Upper lobe of right lung (tissue), 1 donor: ENCODE results near the gene KCNJ15. TPM values are rescaled to one million over a fixed set of nuclear protein-coding genes. Genes with fewer than 3 reads are reported as not detected.

ENCODE experiments used
- ATAC-seq: fragments of 200-7000 bp; cut with Tn5 transposase; one replicate; pipeline ENCODE4 v1.9.1; 2020; ENCODE audit warnings: mild to moderate bottlenecking, moderate library complexity
- DNase-seq: peaks from one replicate; pipeline ENCODE4 v3.0.0-alpha.2; 2020
- H3K27ac ChIP-seq: fragments of 200-600 bp; one replicate; pipeline ENCODE4 v1.8.0; 2022
- H3K27me3 ChIP-seq: fragments of 200-600 bp; one replicate; pipeline ENCODE4 v1.8.0; 2022; ENCODE audit warnings: mild to moderate bottlenecking
- H3K36me3 ChIP-seq: fragments of 200-600 bp; one replicate; pipeline ENCODE4 v1.8.0; 2022
- H3K4me1 ChIP-seq: fragments of 200-600 bp; one replicate; pipeline ENCODE4 v1.8.0; 2022
- H3K4me3 ChIP-seq: fragments of 200-600 bp; one replicate; pipeline ENCODE4 v1.8.0; 2022; ENCODE audit warnings: mild to moderate bottlenecking
- H3K9me3 ChIP-seq: fragments of 200-600 bp; one replicate; pipeline ENCODE4 v1.8.0; 2022
- intact Hi-C: fragments of 100-400 bp; cut with DNase I; formaldehyde crosslinking; loops from one replicate; pipeline ENCODE4 v1.11.0; 2022
- total RNA-seq: library from RNA; stranded (reverse); fragmentation: NEBNext Ultra II Directional; extraction: Animal tissue kit (Norgen Biotek cat#: 25700); gene quantifications from one replicate; pipeline ENCODE4 v1.2.1, GENCODE V29; 2021
- TF ChIP-seq, protein P1 (sequence below): fragments of 200-600 bp; IDR thresholded peaks from one replicate; pipeline ENCODE4 v1.8.0; 2022; ENCODE audit warnings: antibody characterized with exemption
- donor health status: DM: no; HTN: yes; CAD: no; lungs with severe emphysema.

Gene KCNJ15
- total RNA-seq, 1 donor from 2014 or later: 80.1 TPM

DNA sequence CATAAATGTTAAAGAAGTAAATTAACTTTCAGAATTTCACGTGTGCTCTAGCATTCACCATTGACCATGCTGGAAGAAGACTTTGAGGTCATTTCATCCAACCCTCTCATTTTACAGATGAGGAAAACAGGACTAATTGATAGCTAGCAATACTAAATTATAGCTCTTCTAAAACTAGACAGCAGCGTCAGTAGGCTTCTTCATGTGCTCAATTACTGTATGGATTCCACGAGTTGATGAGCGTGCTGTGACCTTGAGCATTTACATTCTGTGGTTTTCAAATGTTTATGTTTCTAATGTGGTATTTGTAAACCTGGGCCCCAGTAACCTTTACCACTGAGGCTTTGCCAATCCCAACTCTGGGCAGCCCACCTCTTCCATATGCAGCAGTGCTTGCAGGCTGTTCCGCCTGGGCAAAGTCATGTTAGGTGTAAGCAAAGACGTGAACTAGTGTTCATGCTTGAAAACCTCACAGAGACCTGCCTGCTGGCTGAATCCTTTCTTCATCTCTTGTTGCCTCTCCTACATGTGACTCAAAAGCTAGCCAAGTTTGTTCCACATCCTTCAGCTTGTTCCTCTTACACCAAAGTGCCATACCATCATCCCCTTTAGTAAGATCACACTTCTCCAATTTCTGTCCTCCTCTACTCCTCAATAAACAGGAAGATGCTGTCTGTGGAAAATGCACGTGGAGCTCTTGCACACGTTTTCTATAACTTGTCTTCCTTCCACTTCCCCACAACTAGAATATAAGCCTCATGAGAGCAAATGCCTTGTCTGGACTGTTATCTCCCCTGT lies 17.2 kb downstream of the KCNJ15 start:
- peaks cover 24% of the 10 kb centered on the region for H3K4me1 ChIP-seq
- TF ChIP-seq, protein P1, sequence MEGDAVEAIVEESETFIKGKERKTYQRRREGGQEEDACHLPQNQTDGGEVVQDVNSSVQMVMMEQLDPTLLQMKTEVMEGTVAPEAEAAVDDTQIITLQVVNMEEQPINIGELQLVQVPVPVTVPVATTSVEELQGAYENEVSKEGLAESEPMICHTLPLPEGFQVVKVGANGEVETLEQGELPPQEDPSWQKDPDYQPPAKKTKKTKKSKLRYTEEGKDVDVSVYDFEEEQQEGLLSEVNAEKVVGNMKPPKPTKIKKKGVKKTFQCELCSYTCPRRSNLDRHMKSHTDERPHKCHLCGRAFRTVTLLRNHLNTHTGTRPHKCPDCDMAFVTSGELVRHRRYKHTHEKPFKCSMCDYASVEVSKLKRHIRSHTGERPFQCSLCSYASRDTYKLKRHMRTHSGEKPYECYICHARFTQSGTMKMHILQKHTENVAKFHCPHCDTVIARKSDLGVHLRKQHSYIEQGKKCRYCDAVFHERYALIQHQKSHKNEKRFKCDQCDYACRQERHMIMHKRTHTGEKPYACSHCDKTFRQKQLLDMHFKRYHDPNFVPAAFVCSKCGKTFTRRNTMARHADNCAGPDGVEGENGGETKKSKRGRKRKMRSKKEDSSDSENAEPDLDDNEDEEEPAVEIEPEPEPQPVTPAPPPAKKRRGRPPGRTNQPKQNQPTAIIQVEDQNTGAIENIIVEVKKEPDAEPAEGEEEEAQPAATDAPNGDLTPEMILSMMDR: no peak
- intact Hi-C loops: no loop called here
- no peaks in the 10 kb centered on the region for H3K9me3 ChIP-seq
- no peaks in the 10 kb centered on the region for H3K36me3 ChIP-seq
- DNase-seq (no peak), ATAC-seq (peak; percentile 77)
- H3K27ac ChIP-seq: no peak overlapping the region
- H3K27me3 ChIP-seq: no peaks in the 10 kb centered on the region
- no peak overlapping the region for H3K4me3 ChIP-seq

DNA sequence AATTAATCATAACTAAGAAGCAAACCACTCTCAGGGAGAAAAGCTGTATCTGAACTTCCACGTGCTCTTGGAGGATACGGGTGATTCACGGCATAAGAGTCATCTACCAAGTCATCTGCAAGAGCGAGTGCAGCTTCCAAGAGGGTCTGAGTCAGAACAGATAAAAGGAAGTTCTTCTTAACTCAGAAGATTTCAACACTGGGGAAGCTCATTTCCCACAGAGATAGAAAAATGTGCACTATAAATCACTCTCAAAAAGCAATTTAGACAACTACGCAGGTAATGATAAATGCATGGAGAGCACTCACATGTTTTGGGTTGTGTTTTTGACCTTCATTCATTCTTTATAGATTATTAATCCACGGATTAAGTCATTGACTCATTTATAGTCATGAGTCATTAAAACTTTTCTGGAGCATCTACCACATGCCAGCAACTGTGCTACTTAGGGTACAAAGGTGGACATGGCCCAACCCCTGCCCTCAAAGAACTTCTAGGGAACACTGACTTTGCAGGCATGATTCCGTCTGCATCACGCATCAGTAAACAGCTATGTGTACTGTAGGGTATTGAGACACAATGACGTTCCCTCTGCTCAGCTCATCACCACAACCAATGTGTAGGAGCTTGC lies 20.8 kb downstream of the KCNJ15 start:
- DNase-seq (no peak), ATAC-seq (peak; percentile 88)
- intact Hi-C loops: no loop called here
- Histone ChIP-seq H3K27ac (no peak overlapping the region), H3K4me3 (no peak overlapping the region), H3K4me1 (peaks cover 9% of the 10 kb centered on the region), H3K36me3 (no peaks in the 10 kb centered on the region), H3K27me3 (no peaks in the 10 kb centered on the region), H3K9me3 (no peaks in the 10 kb centered on the region)
- TF ChIP-seq, protein P1: no peak

DNA sequence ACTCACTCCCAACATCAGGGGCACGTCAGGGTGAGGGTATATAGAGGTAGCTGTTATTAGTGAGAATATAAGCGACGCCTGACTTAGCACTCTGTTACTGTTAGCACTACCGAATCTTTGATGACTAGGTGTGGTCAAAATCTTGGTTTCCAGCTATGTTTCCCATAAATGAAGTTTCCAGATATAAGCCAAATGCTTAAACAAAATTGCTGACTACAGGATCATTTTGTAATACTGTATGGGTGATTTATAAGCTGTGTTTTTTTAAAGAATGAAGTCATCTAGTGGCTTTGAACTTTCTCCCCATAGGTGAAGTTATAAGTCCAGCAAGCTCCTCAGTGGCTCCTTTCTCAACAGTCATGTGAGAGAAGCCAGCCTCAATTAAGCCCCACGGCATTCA lies 23.7 kb downstream of the KCNJ15 start:
- intact Hi-C loops: no loop called here
- Histone ChIP-seq H3K4me1 (peaks cover 19% of the 10 kb centered on the region), H3K27me3 (no peaks in the 10 kb centered on the region), H3K36me3 (no peaks in the 10 kb centered on the region), H3K9me3 (no peaks in the 10 kb centered on the region), H3K4me3 (no peak overlapping the region), H3K27ac (no peak overlapping the region)
- ATAC-seq: no peak
- TF ChIP-seq, protein P1: no peak
- no peak for DNase-seq

DNA sequence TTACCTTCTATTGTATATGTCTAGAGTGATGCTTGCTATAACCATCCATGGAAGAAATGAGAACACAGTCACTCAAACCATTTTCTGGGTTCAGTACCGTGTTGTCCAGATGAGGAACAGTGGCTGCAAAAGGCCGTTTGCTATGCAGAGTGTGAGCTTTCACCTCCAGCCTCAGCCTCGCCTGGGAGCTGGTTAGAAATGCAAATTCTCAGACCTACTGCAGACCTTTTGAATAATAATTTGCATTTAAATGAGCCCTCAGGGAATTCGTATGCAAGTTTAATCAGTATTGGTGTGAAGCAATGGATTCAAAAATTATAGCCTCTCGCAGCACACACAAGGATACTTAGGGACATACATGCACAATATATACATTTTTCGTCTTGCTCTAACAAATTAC lies 24.1 kb downstream of the KCNJ15 start:
- Histone ChIP-seq H3K9me3 (no peaks in the 10 kb centered on the region), H3K27me3 (no peaks in the 10 kb centered on the region), H3K27ac (no peak overlapping the region), H3K36me3 (no peaks in the 10 kb centered on the region), H3K4me3 (no peak overlapping the region), H3K4me1 (peaks cover 19% of the 10 kb centered on the region)
- DNase-seq (no peak), ATAC-seq (no peak)
- intact Hi-C loops: no loop called here
- TF ChIP-seq, protein P1: no peak

DNA sequence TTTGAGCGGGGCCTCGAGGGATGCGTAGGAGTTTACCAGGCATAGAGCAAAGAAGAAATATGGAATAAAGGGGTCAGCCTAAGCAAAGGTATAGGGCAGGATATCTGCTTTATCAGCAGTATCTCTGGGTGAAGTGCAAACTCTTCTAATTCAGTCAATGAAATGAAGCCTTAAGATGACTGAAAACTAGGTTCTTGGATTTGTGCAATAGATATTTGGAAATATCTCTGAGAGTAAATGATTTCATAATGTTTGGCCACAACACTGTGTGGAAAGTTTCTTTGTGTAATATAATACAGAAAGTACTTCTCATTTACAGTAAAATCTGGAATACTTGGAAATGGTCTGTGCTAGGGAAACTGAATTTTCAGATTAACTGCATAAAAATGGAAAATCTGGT lies 26.1 kb downstream of the KCNJ15 start:
- Histone ChIP-seq H3K27me3 (no peaks in the 10 kb centered on the region), H3K4me3 (no peak overlapping the region), H3K9me3 (no peaks in the 10 kb centered on the region), H3K27ac (peak overlapping the region; percentile 62), H3K36me3 (no peaks in the 10 kb centered on the region), H3K4me1 (peaks cover 20% of the 10 kb centered on the region)
- intact Hi-C loops: no loop called here
- peak; percentile 58 for ATAC-seq
- TF ChIP-seq, protein P1: no peak
- DNase-seq: no peak
